Mesendoderm (in vitro differentiated cells): ENCODE data around the gene BUD13.
"Not testable (repeated sequence)": the region's sequence is repeated elsewhere in the genome, so short reads cannot be mapped to it uniquely, and the experiment has no call there.

Source experiments
- DNase-seq: peaks from one replicate; pipeline ENCODE4 v3.0.0; 2013
- H2AK5ac ChIP-seq: 2 replicates; pipeline ENCODE4 v1.6.1; 2013; ENCODE audit warnings: low read length, inconsistent platforms
- H2BK120ac ChIP-seq: 2 replicates; pipeline ENCODE4 v1.6.1; 2013; ENCODE audit warnings: low read depth, mild to moderate bottlenecking, low read length, moderate library complexity, mixed read lengths
- H2BK15ac ChIP-seq: replicated peaks from 2 replicates; pipeline ENCODE4 v1.6.1; 2013; ENCODE audit warnings: low read depth, mild to moderate bottlenecking, moderate library complexity
- H2BK5ac ChIP-seq: 2 replicates; pipeline ENCODE4 v1.6.1; 2013; ENCODE audit warnings: low read length, inconsistent platforms
- H3K18ac ChIP-seq: 2 replicates; pipeline ENCODE4 v1.6.1; 2013; ENCODE audit warnings: mild to moderate bottlenecking, low read length, mixed read lengths
- H3K23ac ChIP-seq: one replicate; pipeline ENCODE4 v1.6.1; 2013; ENCODE audit warnings: low read length
- H3K27ac ChIP-seq: 2 replicates; pipeline ENCODE4 v1.5.1; 2013; ENCODE audit warnings: low read depth, mild to moderate bottlenecking, inconsistent platforms, low read length, moderate library complexity
- H3K27me3 ChIP-seq: 2 replicates; pipeline ENCODE4 v1.6.1; 2013; ENCODE audit warnings: low read length, control low read depth, mild to moderate bottlenecking, inconsistent platforms; ENCODE audit not compliant: insufficient read depth, poor library complexity
- H3K36me3 ChIP-seq: 2 replicates; pipeline ENCODE4 v1.6.1; 2013; ENCODE audit warnings: low read length, inconsistent platforms; ENCODE audit not compliant: control insufficient read depth, insufficient read depth
- H3K4ac ChIP-seq: one replicate; pipeline ENCODE4 v1.6.1; 2013; ENCODE audit warnings: low read depth, mild to moderate bottlenecking, low read length, moderate library complexity
- H3K4me1 ChIP-seq: 2 replicates; pipeline ENCODE4 v1.6.1; 2013; ENCODE audit warnings: low read depth, low read length, inconsistent platforms; ENCODE audit not compliant: control insufficient read depth
- H3K4me2 ChIP-seq: 2 replicates; pipeline ENCODE4 v1.6.1; 2013; ENCODE audit warnings: low read length
- H3K4me3 ChIP-seq: 2 replicates; pipeline ENCODE4 v1.5.1; 2013; ENCODE audit warnings: mild to moderate bottlenecking, low read length
- H3K56ac ChIP-seq: one replicate; pipeline ENCODE4 v1.6.1; 2013; ENCODE audit warnings: low read length
- H3K79me1 ChIP-seq: 2 replicates; pipeline ENCODE4 v1.6.1; 2013; ENCODE audit warnings: low read length, inconsistent platforms
- H3K79me2 ChIP-seq: 2 replicates; pipeline ENCODE4 v1.6.1; 2013; ENCODE audit warnings: mild to moderate bottlenecking, low read length; ENCODE audit not compliant: control insufficient read depth, insufficient read depth
- H3K9ac ChIP-seq: 2 replicates; pipeline ENCODE4 v1.6.1; 2013; ENCODE audit warnings: low read length, inconsistent platforms
- H4K5ac ChIP-seq: one replicate; pipeline ENCODE4 v1.6.1; 2013; ENCODE audit warnings: low read length
- H4K8ac ChIP-seq: one replicate; pipeline ENCODE4 v1.6.1; 2013; ENCODE audit warnings: low read depth, mild to moderate bottlenecking, control low read depth, low read length, moderate library complexity
- WGBS: extraction: QIAGEN DNeasy Blood & Tissue Kit; methylation state at CpG from one replicate; pipeline ENCODE4 v1.1.7; 2013; ENCODE audit warnings: low lambda C conversion rate, missing lambda C conversion rate; ENCODE audit not compliant: insufficient coverage; ENCODE audit errors: extremely low coverage; 5-methylcytosine and 5-hydroxymethylcytosine counted together

The BUD13 gene

GRCh38 chr11:116807601-116808261 lies 34.9 kb upstream of the BUD13 start:
- Histone ChIP-seq H3K4me3 (no peak overlapping the region), H3K36me3 (no peaks in the 10 kb centered on the region), H3K4ac (no peak overlapping the region), H3K27ac (no peak overlapping the region), H4K5ac (no peak overlapping the region), H3K27me3 (no peaks in the 10 kb centered on the region), H3K4me1 (no peaks in the 10 kb centered on the region), H3K23ac (no peak overlapping the region), H3K79me2 (no peaks in the 10 kb centered on the region), H3K56ac (no peak overlapping the region), H3K79me1 (no peaks in the 10 kb centered on the region), H2AK5ac (no peak overlapping the region), H4K8ac (no peak overlapping the region), H2BK120ac (no peak overlapping the region), H3K18ac (no peak overlapping the region), H3K4me2 (no peak overlapping the region), H2BK15ac (no peak overlapping the region), H3K9ac (no peak overlapping the region), H2BK5ac (no peak overlapping the region)
- WGBS = no CpG with 5 or more reads among the region's 6 CpGs
- no peak for DNase-seq

- Histone ChIP-seq H3K9ac (no peak overlapping the region), H2BK120ac (no peak overlapping the region), H4K8ac (no peak overlapping the region), H3K79me1 (no peaks in the 10 kb centered on the region), H2AK5ac (no peak overlapping the region), H2BK15ac (no peak overlapping the region), H2BK5ac (no peak overlapping the region), H3K79me2 (no peaks in the 10 kb centered on the region), H3K4me1 (no peaks in the 10 kb centered on the region), H3K27ac (no peak overlapping the region), H3K23ac (no peak overlapping the region), H4K5ac (no peak overlapping the region), H3K4me2 (no peak overlapping the region), H3K56ac (no peak overlapping the region), H3K36me3 (no peaks in the 10 kb centered on the region), H3K18ac (no peak overlapping the region), H3K27me3 (no peaks in the 10 kb centered on the region), H3K4me3 (no peak overlapping the region), H3K4ac (no peak overlapping the region)
- no CpG with 5 or more reads among the region's 3 CpGs for WGBS
- no peak for DNase-seq
Measured at GRCh38 chr11:116804001-116804400, 31.2 kb upstream of the BUD13 start.

GRCh38 chr11:116801662-116802061 lies 28.9 kb upstream of the BUD13 start:
- H3K79me1 ChIP-seq, H3K27ac ChIP-seq, H3K36me3 ChIP-seq, H4K8ac ChIP-seq, H3K56ac ChIP-seq, H3K4me1 ChIP-seq, H2BK5ac ChIP-seq, H3K18ac ChIP-seq, H3K27me3 ChIP-seq, H3K4ac ChIP-seq, H3K79me2 ChIP-seq, H2BK15ac ChIP-seq, H4K5ac ChIP-seq, DNase-seq, H2BK120ac ChIP-seq, H3K4me3 ChIP-seq, H2AK5ac ChIP-seq, H3K23ac ChIP-seq, H3K4me2 ChIP-seq, H3K9ac ChIP-seq: not testable (repeated sequence)

GRCh38 chr11:116800610-116801009 lies 27.8 kb upstream of the BUD13 start:
- H3K79me1 ChIP-seq = no peaks in the 10 kb centered on the region
- no peaks in the 10 kb centered on the region for H3K36me3 ChIP-seq
- no CpG with 5 or more reads among the region's 2 CpGs for WGBS
- H2BK15ac ChIP-seq = no peak overlapping the region
- no peaks in the 10 kb centered on the region for H3K79me2 ChIP-seq
- H3K18ac ChIP-seq = no peak overlapping the region
- no peak overlapping the region for H3K4me2 ChIP-seq
- no peak overlapping the region for H4K5ac ChIP-seq
- H3K56ac ChIP-seq = no peak overlapping the region
- no peak overlapping the region for H2AK5ac ChIP-seq
- no peak overlapping the region for H3K27ac ChIP-seq
- H3K9ac ChIP-seq = no peak overlapping the region
- no peak overlapping the region for H4K8ac ChIP-seq
- H3K23ac ChIP-seq = no peak overlapping the region
- H3K27me3 ChIP-seq = no peaks in the 10 kb centered on the region
- no peak overlapping the region for H2BK120ac ChIP-seq
- no peak overlapping the region for H3K4me3 ChIP-seq
- no peaks in the 10 kb centered on the region for H3K4me1 ChIP-seq
- no peak overlapping the region for H3K4ac ChIP-seq
- no peak for DNase-seq
- no peak overlapping the region for H2BK5ac ChIP-seq

- Histone ChIP-seq H3K27me3 (no peaks in the 10 kb centered on the region), H3K18ac (no peak overlapping the region), H3K23ac (no peak overlapping the region), H3K27ac (no peak overlapping the region), H3K79me2 (no peaks in the 10 kb centered on the region), H2BK15ac (no peak overlapping the region), H3K56ac (no peak overlapping the region), H2AK5ac (no peak overlapping the region), H4K8ac (no peak overlapping the region), H4K5ac (no peak overlapping the region), H2BK120ac (no peak overlapping the region), H3K36me3 (no peaks in the 10 kb centered on the region), H3K79me1 (no peaks in the 10 kb centered on the region), H3K4ac (no peak overlapping the region), H3K4me3 (no peak overlapping the region), H3K4me1 (no peaks in the 10 kb centered on the region), H2BK5ac (no peak overlapping the region), H3K9ac (no peak overlapping the region), H3K4me2 (no peak overlapping the region)
- no peak for DNase-seq
- no CpG with 5 or more reads among the region's 5 CpGs for WGBS
Measured at GRCh38 chr11:116798368-116798767, 25.6 kb upstream of the BUD13 start.

- H3K4me3 ChIP-seq = no peak overlapping the region
- H3K79me2 ChIP-seq = no peaks in the 10 kb centered on the region
- no peaks in the 10 kb centered on the region for H3K27me3 ChIP-seq
- H2BK15ac ChIP-seq = no peak overlapping the region
- H2AK5ac ChIP-seq = no peak overlapping the region
- no peaks in the 10 kb centered on the region for H3K79me1 ChIP-seq
- no peak overlapping the region for H2BK5ac ChIP-seq
- no peak overlapping the region for H4K5ac ChIP-seq
- no peak overlapping the region for H3K4ac ChIP-seq
- no peak overlapping the region for H3K56ac ChIP-seq
- no peak overlapping the region for H3K27ac ChIP-seq
- no CpG with 5 or more reads among the region's 5 CpGs for WGBS
- H3K36me3 ChIP-seq = no peaks in the 10 kb centered on the region
- no peak overlapping the region for H2BK120ac ChIP-seq
- no peak overlapping the region for H3K4me2 ChIP-seq
- H4K8ac ChIP-seq = no peak overlapping the region
- no peak overlapping the region for H3K9ac ChIP-seq
- H3K23ac ChIP-seq = no peak overlapping the region
- no peaks in the 10 kb centered on the region for H3K4me1 ChIP-seq
- no peak overlapping the region for H3K18ac ChIP-seq
- no peak for DNase-seq
Measured at GRCh38 chr11:116797816-116798215, 25.0 kb upstream of the BUD13 start.
